SK-N-MC (cell line): ENCODE results near the gene GGCT.

Experiments
- EZH2 ChIP-seq: fragments of 200-600 bp; sonication (generic); IDR thresholded peaks from one replicate; pipeline ENCODE4 v1.6.1; 2017; ENCODE audit warnings: antibody characterized with exemption
- POLR2AphosphoS5 ChIP-seq: IDR thresholded peaks from 2 replicates; pipeline ENCODE4 v1.6.1; 2012; ENCODE audit warnings: mild to moderate bottlenecking, low read depth, low read length, borderline replicate concordance

- TF ChIP-seq POLR2AphosphoS5 (no peak), EZH2 (no peak)
These were observed 52.2 kb downstream of the GGCT start for GRCh38 chr7:30452280-30452930.
